Naive thymus-derived CD4-positive, alpha-beta T cell (primary cell): ENCODE results near the gene PPP2R5D. TPM values are rescaled to one million over a fixed set of nuclear protein-coding genes. Genes with fewer than 3 reads are reported as not detected.
"Not testable (repeated sequence)": the region's sequence is repeated elsewhere in the genome, so short reads cannot be mapped to it uniquely, and the experiment has no call there.

Experiments used
- ATAC-seq: fragments of 150-1000 bp; cut with Tn5 transposase; 2 replicates; pipeline ENCODE4 v1.10.0; 2021; ENCODE audit warnings: mild to moderate bottlenecking, moderate library complexity
- CTCF ChIA-PET: fragments of 350-600 bp; sonication (Branson Sonifier 250); formaldehyde crosslinking; loops from one replicate; lab custom pipeline; 2021; ENCODE audit warnings: antibody characterized with exemption; lab: Charles Lee
- POLR2A ChIA-PET: fragments of 350-600 bp; sonication (Branson Sonifier 250); formaldehyde crosslinking; loops from one replicate; lab custom pipeline; 2021; ENCODE audit warnings: antibody characterized with exemption, inconsistent platforms; lab: Charles Lee
- DNase-seq, 9 donors: peaks; one replicate each; pipeline versions ENCODE4 v3.0.0 to v3.0.0-alpha.2; 2020 to 2022; ENCODE audit warnings: mixed read lengths in 1 of 9
- H3K27ac ChIP-seq: one replicate; pipeline ENCODE4 v1.7.0; 2013; ENCODE audit warnings: mild to moderate bottlenecking, low read depth, low read length, moderate library complexity
- H3K27me3 ChIP-seq, 2 donors: one replicate each; pipeline ENCODE4 v1.7.0; 2013; ENCODE audit warnings: low read length in 2 of 2, mild to moderate bottlenecking in 2 of 2, moderate library complexity in 2 of 2; ENCODE audit not compliant: control insufficient read depth in 2 of 2, insufficient read depth in 2 of 2
- H3K36me3 ChIP-seq, 3 experiments: 1 replicate in 2 of 3; 2 replicates in 1 of 3; pipeline ENCODE4 v1.7.0; 2013; ENCODE audit warnings: low read length in 3 of 3, mild to moderate bottlenecking in 3 of 3, moderate library complexity in 1 of 3; ENCODE audit not compliant: insufficient read depth in 3 of 3, control insufficient read depth in 2 of 3
- H3K4me1 ChIP-seq, 2 donors: one replicate each; pipeline ENCODE4 v1.7.0; 2013; ENCODE audit warnings: low read length in 2 of 2, mild to moderate bottlenecking in 2 of 2, moderate library complexity in 1 of 2; ENCODE audit not compliant: control insufficient read depth in 2 of 2, insufficient read depth in 2 of 2
- H3K4me3 ChIP-seq: 2 replicates; pipeline ENCODE4 v1.7.0; 2013; ENCODE audit warnings: mild to moderate bottlenecking, low read length
- H3K9me3 ChIP-seq, 3 experiments: 1 replicate in 2 of 3; 2 replicates in 1 of 3; pipeline ENCODE4 v1.7.0; 2013; ENCODE audit warnings: low read length in 3 of 3; ENCODE audit not compliant: control insufficient read depth in 2 of 3
- H3K27ac Mint-ChIP-seq, 9 donors: one replicate each; pipeline ENCODE4 v1.8.0; 2020 to 2022; ENCODE audit warnings: mixed read lengths in 9 of 9, mild to moderate bottlenecking in 8 of 9, moderate library complexity in 5 of 9, inconsistent platforms in 2 of 9
- H3K27me3 Mint-ChIP-seq, 5 donors: one replicate each; pipeline ENCODE4 v1.8.0; 2021 to 2022; ENCODE audit warnings: mixed read lengths in 5 of 5, mild to moderate bottlenecking in 1 of 5
- H3K36me3 Mint-ChIP-seq, 5 donors: one replicate each; pipeline ENCODE4 v1.8.0; 2020 to 2022; ENCODE audit warnings: mixed read lengths in 5 of 5, mild to moderate bottlenecking in 3 of 5, inconsistent platforms in 1 of 5
- H3K4me1 Mint-ChIP-seq, 7 donors: one replicate each; pipeline ENCODE4 v1.8.0; 2020 to 2022; ENCODE audit warnings: mixed read lengths in 7 of 7, mild to moderate bottlenecking in 3 of 7, inconsistent platforms in 1 of 7
- H3K4me3 Mint-ChIP-seq, 10 donors: one replicate each; pipeline ENCODE4 v1.8.0; 2020 to 2022; ENCODE audit warnings: mild to moderate bottlenecking in 10 of 10, mixed read lengths in 10 of 10, moderate library complexity in 6 of 10, inconsistent platforms in 2 of 10
- H3K9me3 Mint-ChIP-seq, 11 donors: one replicate each; pipeline ENCODE4 v1.8.0; 2020 to 2022; ENCODE audit warnings: mixed read lengths in 11 of 11, mild to moderate bottlenecking in 4 of 11, inconsistent platforms in 1 of 11, moderate library complexity in 1 of 11
- intact Hi-C, 2 donors: fragments of 100-400 bp; cut with micrococcal nuclease; formaldehyde crosslinking; loops; one replicate each; pipeline ENCODE4 v1.15.1; 2023
- polyA plus RNA-seq, 2 donors: library from polyadenylated mRNA; unstranded; fragments of 300-500 nt; fragmentation: Illumina TruSeq; gene quantifications; one replicate each; pipeline ENCODE4 v1.2.3, GENCODE V29; 2021
- total RNA-seq, 6 experiments: library from RNA in 5 of 6; stranded (reverse) in 5 of 6; gene quantifications; 1 replicate in 5 of 6; 2 replicates in 1 of 6; pipeline ENCODE4 v1.2.3 and lab custom pipeline; 2021 to 2026

Gene PPP2R5D
- total and polyA plus RNA-seq, 7 experiments from 2014 or later: 19.7 to 60.4 (median 28.2) TPM

DNA sequence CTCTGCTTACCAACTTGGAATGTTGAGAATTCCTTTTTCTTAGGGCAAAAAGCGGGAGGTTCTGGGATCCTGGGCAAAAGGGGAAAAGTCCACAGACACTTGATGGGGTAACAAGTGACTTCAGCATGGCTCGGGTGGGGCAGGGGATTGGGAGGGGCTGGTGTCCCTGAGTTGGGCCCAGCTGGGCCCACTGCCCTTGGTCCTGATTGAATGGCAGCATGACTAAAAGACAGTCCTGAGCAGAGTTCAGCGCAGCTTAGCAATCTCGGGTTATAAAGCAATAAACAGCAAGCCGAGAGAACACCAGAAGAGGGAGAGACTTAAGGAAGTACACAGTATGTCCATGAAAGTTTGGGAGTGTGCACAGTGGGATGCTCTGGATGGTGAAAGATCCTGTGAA lies 5.6 kb downstream of the PPP2R5D start:
- Mint-ChIP-seq H3K27ac (peak overlapping the region in 3 of 9 donors; percentile 27 to 68 (median 64)), H3K4me3 (no peak overlapping the region), H3K9me3 (no peaks in the 10 kb centered on the region), H3K36me3 (peaks cover 3 to 28% (median 8%) of the 10 kb centered on the region in 5 donors), H3K27me3 (no peaks in the 10 kb centered on the region), H3K4me1 (peaks cover 33 to 57% (median 51%) of the 10 kb centered on the region in 7 donors)
- ATAC-seq (no peak), DNase-seq (no peak)
- Histone ChIP-seq H3K27ac (no peak overlapping the region), H3K27me3 (no peaks in the 10 kb centered on the region), H3K9me3 (no peaks in the 10 kb centered on the region), H3K4me3 (no peak overlapping the region), H3K4me1 (peaks cover 15 to 19% of the 10 kb centered on the region in 2 donors), H3K36me3 (peaks cover 0 to 32% (median 6%) of the 10 kb centered on the region in 3 experiments)
- ChIA-PET POLR2A (interaction anchor here (0.6 to 1.7 kb wide), 4 partner anchors 9 to 180 kb away, joined by 3 to 4 read pairs (median 4); no protein-coding TSS in a partner anchor), CTCF (no interaction called here)
- intact Hi-C loops: no loop called here

DNA sequence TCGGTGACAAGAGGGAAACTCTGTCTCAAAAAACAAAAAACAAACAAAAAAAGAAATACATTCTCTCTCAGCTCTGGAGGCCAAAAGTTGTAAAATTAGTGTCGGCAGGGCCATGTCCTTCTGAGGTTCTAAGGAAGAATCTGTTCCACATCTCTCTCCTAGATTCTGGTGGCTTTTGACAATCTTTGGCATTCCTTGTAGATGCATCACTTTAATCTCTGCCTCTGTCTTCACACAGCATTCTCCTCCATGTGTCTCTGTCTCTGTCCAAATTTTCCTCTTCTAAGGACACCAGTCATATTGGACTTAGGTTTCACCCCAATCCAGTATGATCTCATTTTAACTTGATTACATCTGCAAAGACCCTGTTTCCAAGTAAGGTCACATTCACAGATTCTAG lies 9.1 kb downstream of the PPP2R5D start:
- H3K27ac ChIP-seq: no peak overlapping the region
- no peak overlapping the region for H3K4me3 Mint-ChIP-seq
- no peak overlapping the region for H3K4me3 ChIP-seq
- intact Hi-C loops: no loop called here
- no peak for DNase-seq
- POLR2A ChIA-PET: no interaction called here
- peaks cover 3 to 22% (median 8%) of the 10 kb centered on the region in 5 donors for H3K36me3 Mint-ChIP-seq
- H3K9me3 Mint-ChIP-seq: no peaks in the 10 kb centered on the region
- H3K27me3 ChIP-seq: no peaks in the 10 kb centered on the region
- H3K27ac Mint-ChIP-seq: peak overlapping the region in 3 of 9 donors; percentile 7 to 50 (median 45)
- peaks cover 0 to 26% (median 6%) of the 10 kb centered on the region in 3 experiments for H3K36me3 ChIP-seq
- no peaks in the 10 kb centered on the region for H3K27me3 Mint-ChIP-seq
- no peak for ATAC-seq
- CTCF ChIA-PET: no interaction called here
- H3K4me1 ChIP-seq: no peaks in the 10 kb centered on the region
- H3K9me3 ChIP-seq: no peaks in the 10 kb centered on the region
- H3K4me1 Mint-ChIP-seq: peaks cover 2 to 27% (median 16%) of the 10 kb centered on the region in 7 donors

GRCh38 chr6:42996513-42996912 lies 12.1 kb downstream of the PPP2R5D start:
- H3K36me3 Mint-ChIP-seq: peaks cover 0 to 7% (median 3%) of the 10 kb centered on the region in 5 donors
- peaks cover 0 to 13% (median 6%) of the 10 kb centered on the region in 7 donors for H3K4me1 Mint-ChIP-seq
- no peak overlapping the region for H3K4me3 Mint-ChIP-seq
- POLR2A ChIA-PET: interaction anchor here (0.6 to 0.8 kb wide), 2 partner anchors 8 to 272 kb away, joined by 3 to 4 read pairs; no protein-coding TSS in a partner anchor
- H3K4me1 ChIP-seq: no peaks in the 10 kb centered on the region
- H3K27me3 ChIP-seq: no peaks in the 10 kb centered on the region
- no peak overlapping the region for H3K27ac ChIP-seq
- no peaks in the 10 kb centered on the region for H3K27me3 Mint-ChIP-seq
- H3K36me3 ChIP-seq: peaks cover 0 to under 1% (median 0%) of the 10 kb centered on the region in 3 experiments
- H3K4me3 ChIP-seq: no peak overlapping the region
- DNase-seq (no peak), ATAC-seq (no peak)
- H3K27ac Mint-ChIP-seq: peak overlapping the region in 3 of 9 donors; percentile 24 to 52 (median 40)
- CTCF ChIA-PET: interaction anchor here (0.6 to 0.9 kb wide), 2 partner anchors 68 to 1780 kb away, joined by 4 to 5 read pairs; no protein-coding TSS in a partner anchor
- intact Hi-C loops: no loop called here
- H3K9me3 Mint-ChIP-seq: no peaks in the 10 kb centered on the region
- no peaks in the 10 kb centered on the region for H3K9me3 ChIP-seq

DNA sequence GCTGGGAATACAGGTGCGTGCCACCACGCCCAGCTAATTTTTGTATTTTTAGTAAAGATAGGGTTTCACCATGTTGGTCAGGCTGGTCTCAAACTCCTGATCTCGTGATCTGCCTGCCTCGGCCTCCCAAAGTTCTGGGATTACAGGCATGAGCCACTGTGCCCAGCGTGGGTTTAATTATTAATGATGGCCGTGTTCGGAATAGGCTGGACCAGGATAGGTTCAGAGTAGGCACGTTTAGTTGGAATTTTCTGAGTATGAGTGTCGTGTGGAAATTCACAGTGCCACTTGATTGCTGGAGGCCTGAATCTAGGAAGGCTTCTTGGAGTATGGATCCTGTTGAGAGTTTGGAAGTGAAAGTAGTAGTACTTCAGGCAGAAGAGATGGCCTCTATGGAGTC lies 13.8 kb downstream of the PPP2R5D start:
- H3K36me3 ChIP-seq, H3K4me3 Mint-ChIP-seq, ATAC-seq, H3K9me3 Mint-ChIP-seq, H3K27me3 ChIP-seq, intact Hi-C loops, H3K4me1 Mint-ChIP-seq, H3K9me3 ChIP-seq, H3K4me3 ChIP-seq, H3K36me3 Mint-ChIP-seq, DNase-seq, H3K27me3 Mint-ChIP-seq, H3K4me1 ChIP-seq, H3K27ac ChIP-seq: not testable (repeated sequence)
- ChIA-PET CTCF (interaction anchor here (0.6 to 1.3 kb wide), 2 partner anchors 24 to 336 kb away, joined by 3 read pairs; no protein-coding TSS in a partner anchor), POLR2A (interaction anchor here (1.5 kb wide), 1 partner anchor 13 kb away, joined by 4 read pairs; no protein-coding TSS in a partner anchor)
- peak overlapping the region in 1 of 9 donors; percentile 36 for H3K27ac Mint-ChIP-seq

DNA sequence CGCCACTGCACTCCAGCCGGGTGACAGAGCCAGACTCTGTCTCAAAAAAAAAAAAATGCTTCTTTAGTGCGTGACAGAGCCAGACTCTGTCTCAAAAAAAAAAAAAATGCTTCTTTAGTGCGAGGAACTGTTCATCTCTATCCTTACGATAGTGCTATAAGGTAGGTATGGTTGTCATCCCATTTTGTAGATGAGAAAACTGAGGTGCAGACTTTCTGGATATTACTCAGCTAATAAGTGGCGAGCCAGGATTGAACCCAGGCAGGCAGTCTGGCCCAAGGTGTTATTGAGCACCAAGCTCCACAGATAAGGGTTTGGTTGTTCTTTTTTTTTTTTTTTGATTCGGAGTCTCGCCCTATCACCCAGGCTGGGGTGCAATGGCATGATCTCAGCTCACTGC lies 17.5 kb downstream of the PPP2R5D start:
- Histone ChIP-seq H3K4me1 (no peaks in the 10 kb centered on the region), H3K27ac (no peak overlapping the region), H3K4me3 (no peak overlapping the region), H3K36me3 (peaks cover 0 to 19% (median 0%) of the 10 kb centered on the region in 3 experiments), H3K9me3 (no peaks in the 10 kb centered on the region), H3K27me3 (no peaks in the 10 kb centered on the region)
- ATAC-seq (no peak), DNase-seq (no peak)
- peaks cover 0 to 9% (median 0%) of the 10 kb centered on the region in 5 donors for H3K36me3 Mint-ChIP-seq
- peaks cover 0 to 5% (median 4%) of the 10 kb centered on the region in 7 donors for H3K4me1 Mint-ChIP-seq
- POLR2A ChIA-PET: interaction anchor here (0.7 to 1.5 kb wide), 2 partner anchors 88 to 348 kb away, joined by 3 read pairs; no protein-coding TSS in a partner anchor
- no peak overlapping the region for H3K27ac Mint-ChIP-seq
- H3K9me3 Mint-ChIP-seq: no peaks in the 10 kb centered on the region
- intact Hi-C loops: no loop called here
- CTCF ChIA-PET: interaction anchor here (0.6 to 0.7 kb wide), 3 partner anchors 18 to 263 kb away, joined by 3 to 4 read pairs (median 3); no protein-coding TSS in a partner anchor
- H3K4me3 Mint-ChIP-seq: no peak overlapping the region
- H3K27me3 Mint-ChIP-seq: no peaks in the 10 kb centered on the region

GRCh38 chr6:43005844-43006243 lies 21.5 kb downstream of the PPP2R5D start:
- Mint-ChIP-seq H3K27ac (peak overlapping the region in 2 of 9 donors; percentile 3 to 51), H3K9me3 (no peaks in the 10 kb centered on the region), H3K27me3 (no peaks in the 10 kb centered on the region), H3K4me3 (no peak overlapping the region), H3K36me3 (peaks cover 0 to 26% (median 8%) of the 10 kb centered on the region in 5 donors), H3K4me1 (peaks cover 0 to 12% (median 5%) of the 10 kb centered on the region in 7 donors)
- ATAC-seq (no peak), DNase-seq (no peak)
- Histone ChIP-seq H3K27me3 (no peaks in the 10 kb centered on the region), H3K27ac (no peak overlapping the region), H3K36me3 (peaks cover 0 to 58% (median 7%) of the 10 kb centered on the region in 3 experiments), H3K4me3 (no peak overlapping the region), H3K4me1 (no peaks in the 10 kb centered on the region), H3K9me3 (no peaks in the 10 kb centered on the region)
- ChIA-PET CTCF (interaction anchor here (0.6 to 1.8 kb wide), 2 partner anchors 138 to 522 kb away, joined by 4 to 7 read pairs; no protein-coding TSS in a partner anchor), POLR2A (interaction anchor here (0.6 to 1.9 kb wide), 3 partner anchors 8 to 136 kb away, joined by 3 to 10 read pairs (median 5); partner anchors contain the start of genes KLHDC3 and MEA1)
- intact Hi-C loops: no loop called here
